ENCODE measurements around the gene PRLHR.

GRCh38 chr10:118621304-118621942 is 26.0 kb upstream of the PRLHR start:
- TF ChIP-seq, protein P1, sequence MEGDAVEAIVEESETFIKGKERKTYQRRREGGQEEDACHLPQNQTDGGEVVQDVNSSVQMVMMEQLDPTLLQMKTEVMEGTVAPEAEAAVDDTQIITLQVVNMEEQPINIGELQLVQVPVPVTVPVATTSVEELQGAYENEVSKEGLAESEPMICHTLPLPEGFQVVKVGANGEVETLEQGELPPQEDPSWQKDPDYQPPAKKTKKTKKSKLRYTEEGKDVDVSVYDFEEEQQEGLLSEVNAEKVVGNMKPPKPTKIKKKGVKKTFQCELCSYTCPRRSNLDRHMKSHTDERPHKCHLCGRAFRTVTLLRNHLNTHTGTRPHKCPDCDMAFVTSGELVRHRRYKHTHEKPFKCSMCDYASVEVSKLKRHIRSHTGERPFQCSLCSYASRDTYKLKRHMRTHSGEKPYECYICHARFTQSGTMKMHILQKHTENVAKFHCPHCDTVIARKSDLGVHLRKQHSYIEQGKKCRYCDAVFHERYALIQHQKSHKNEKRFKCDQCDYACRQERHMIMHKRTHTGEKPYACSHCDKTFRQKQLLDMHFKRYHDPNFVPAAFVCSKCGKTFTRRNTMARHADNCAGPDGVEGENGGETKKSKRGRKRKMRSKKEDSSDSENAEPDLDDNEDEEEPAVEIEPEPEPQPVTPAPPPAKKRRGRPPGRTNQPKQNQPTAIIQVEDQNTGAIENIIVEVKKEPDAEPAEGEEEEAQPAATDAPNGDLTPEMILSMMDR (IDR thresholded peaks at IDR 0.05; ENCODE audit: low read depth, low read length): no peak
- no peak for TF ChIP-seq EZH2phosphoT487 (IDR thresholded peaks at IDR 0.05; ENCODE audit: low read depth)
